G401 (cell line): ENCODE measurements around the gene ZNF236. TPM values are rescaled to one million over a fixed set of nuclear protein-coding genes. Genes with fewer than 3 reads are reported as not detected.

Experiments used
- DNase-seq: peaks from one replicate; pipeline ENCODE4 v3.0.0-alpha.2; 2015; ENCODE audit warnings: low spot score
- in situ Hi-C: cut with HindIII; loops from 2 replicates; pipeline ENCODE4 v1.10.0; 2016; ENCODE audit warnings: low sequenced_read_pairs, mixed read lengths
- total RNA-seq: library from RNA; depleted of rRNA; stranded (reverse); fragments of >200 nt; shearing (Covaris generic); gene quantifications from 2 replicates; pipeline ENCODE4 v1.2.3, GENCODE V29; 2014

Gene ZNF236
- total RNA-seq, 1 experiment from 2014 or later = 4.8 TPM

DNA sequence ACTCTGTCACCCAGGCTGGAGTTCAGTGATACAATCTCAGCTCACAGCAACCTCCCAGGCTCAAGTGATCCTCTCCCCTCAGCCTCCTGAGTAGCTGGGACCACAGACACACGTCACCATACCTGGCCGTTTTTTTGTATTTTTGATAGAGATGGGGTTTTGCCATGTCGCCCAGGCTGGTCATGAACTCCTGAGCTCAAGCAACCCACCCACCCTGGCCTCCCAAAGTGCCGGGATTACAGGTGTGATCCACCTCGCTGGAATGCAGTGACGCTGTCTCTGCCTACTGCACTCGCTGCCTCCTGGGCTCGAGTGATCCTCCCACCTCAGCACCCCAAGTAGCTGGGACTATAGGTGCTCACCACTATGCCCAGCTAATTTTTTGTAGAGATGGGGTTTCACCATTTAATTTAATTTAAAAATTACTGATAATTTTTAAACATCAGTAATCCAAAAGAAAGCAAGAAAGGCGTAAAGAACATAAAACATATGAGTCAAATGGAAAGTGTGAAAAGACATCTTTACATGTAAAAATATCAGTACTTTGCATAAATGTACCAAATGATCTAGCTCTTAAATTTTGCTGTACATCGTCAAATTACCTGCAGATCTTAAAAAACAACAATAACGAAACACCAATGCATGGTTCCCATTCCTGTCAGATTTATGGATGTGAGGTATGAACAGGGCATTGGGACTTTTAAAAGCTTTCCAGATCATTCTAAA lies 2.8 kb upstream of the ZNF236 start:
- in situ Hi-C loops = no loop called here
- no peak for DNase-seq

DNA sequence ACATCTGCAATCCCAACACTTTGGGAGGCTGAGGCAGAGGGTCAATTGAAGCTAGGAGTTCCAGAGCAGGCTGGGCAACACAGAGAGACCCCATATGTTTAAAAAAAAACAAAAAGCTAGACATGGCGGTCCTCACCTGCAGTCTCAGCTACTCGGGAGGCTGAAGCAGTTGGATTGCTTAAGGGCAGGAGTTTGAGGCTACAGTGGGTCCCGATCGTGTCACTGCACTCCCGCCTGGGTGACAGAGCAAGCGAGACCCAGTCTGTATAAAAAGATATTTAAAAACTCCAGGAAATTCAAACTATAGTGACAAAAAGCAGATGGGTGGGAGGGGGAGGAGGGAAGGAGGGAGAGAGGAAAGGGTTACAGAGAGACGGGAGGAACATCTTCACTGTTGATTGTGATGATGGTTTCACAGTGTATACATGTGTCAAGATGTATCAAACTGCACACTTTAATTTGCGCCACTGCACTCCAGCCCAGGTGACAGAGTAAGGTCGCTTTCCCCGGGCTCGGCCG lies 942 bp upstream of the ZNF236 start:
- in situ Hi-C loops = no loop called here
- no peak for DNase-seq

GRCh38 chr18:76821875-76822505 lies 367 bp upstream of the ZNF236 start:
- DNase-seq = peak; percentile 60
- in situ Hi-C loops = no loop called here

DNA sequence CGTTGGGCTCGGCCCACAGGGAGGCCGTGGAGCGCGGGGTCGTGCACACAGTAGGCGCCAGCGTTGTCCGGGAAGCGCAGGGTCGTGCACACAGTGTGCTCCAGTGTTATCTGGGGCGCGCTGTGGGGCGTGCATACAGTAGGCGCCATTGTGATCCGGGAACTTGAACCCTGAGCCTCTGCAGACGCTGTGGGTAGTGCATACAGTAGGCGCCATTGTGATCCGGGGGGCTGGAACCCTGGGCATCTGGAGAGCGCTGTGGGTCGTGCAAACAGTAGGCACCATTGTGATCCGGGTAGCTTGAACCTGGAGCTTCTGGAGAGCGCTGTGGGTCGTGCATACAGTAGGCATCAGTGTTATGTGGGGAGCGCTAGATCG lies 793 bp downstream of the ZNF236 start:
- no peak for DNase-seq
- in situ Hi-C loops = no loop called here

DNA sequence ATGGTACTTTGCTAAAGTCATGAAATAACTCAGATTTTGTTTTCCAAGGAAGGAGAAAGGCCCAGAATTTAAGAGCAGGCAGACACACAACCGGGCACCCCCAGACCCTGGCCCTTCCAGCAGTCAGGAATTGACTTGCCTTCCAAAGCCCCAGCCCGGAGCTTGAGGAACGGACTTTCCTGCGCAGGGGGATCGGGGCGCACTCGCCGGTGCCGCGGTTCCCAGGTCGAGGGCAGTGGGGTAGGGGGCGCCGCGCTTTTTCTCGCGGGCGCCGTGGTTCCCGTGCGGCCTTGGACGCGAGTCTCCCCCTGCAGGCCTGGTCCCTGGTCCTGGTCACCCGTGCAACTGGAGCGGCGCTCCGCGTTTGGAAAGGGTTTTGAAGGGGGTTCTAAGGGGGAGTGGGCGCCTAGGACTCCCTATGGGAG lies 1.2 kb downstream of the ZNF236 start:
- no peak for DNase-seq
- in situ Hi-C loops = no loop called here

GRCh38 chr18:76824145-76824676 lies 1.9 kb downstream of the ZNF236 start:
- no peak for DNase-seq
- in situ Hi-C loops = no loop called here

DNA sequence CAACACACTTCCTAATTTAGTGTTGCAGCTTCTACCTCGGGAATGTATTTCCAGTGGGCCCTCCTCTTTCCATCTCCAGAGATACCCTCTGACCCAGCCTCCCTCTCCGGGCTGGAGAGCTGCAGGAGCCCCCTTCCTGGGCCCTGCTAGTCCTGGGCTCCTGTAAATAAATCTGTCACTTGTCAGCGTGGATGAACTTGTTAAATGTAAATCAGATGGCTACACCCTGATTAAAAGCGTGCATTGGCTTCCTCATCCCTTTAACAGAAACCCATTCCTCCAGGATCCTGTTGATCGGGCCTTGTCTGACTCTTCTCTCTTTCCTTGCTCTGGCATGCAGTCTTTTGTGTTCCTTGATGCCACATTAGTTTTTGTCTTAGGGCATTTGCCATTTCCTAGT lies 2.4 kb downstream of the ZNF236 start:
- in situ Hi-C loops = no loop called here
- DNase-seq = no peak

- no peak for DNase-seq
- in situ Hi-C loops = no loop called here
Measured at GRCh38 chr18:76827205-76828200, 5.1 kb downstream of the ZNF236 start.

GRCh38 chr18:76834379-76834778 lies 12.0 kb downstream of the ZNF236 start:
- in situ Hi-C loops = no loop called here
- DNase-seq = no peak

GRCh38 chr18:76835380-76835779 lies 13.0 kb downstream of the ZNF236 start:
- in situ Hi-C loops = no loop called here
- no peak for DNase-seq

DNA sequence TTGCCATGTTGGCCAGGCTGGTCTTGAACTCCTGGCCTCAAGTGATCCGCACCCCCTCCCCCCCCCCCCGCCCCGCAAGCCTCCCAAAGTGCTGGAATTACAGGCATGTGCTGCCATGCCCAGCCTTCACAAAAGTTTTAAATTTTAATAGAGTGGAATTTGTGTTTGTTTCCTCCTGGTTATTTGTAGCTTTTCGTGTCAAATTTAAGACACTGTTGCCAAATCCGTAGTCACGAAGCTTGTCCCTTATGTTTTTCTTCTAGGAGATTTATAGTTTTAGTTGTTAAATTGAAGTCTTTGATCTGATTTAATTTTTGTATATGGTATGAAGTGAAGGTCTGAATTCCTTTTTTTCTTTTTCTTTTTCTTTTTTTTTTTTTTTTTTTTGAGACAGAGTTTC lies 14.7 kb downstream of the ZNF236 start:
- DNase-seq = no peak
- in situ Hi-C loops = no loop called here

- no peak for DNase-seq
Measured at GRCh38 chr18:76838182-76838581, 15.8 kb downstream of the ZNF236 start.

GRCh38 chr18:76839086-76839794 lies 16.9 kb downstream of the ZNF236 start:
- in situ Hi-C loops = no loop called here
- DNase-seq = no peak

More at GRCh38 chr18:76838182-76838581, 15.8 kb downstream of the ZNF236 start:
- in situ Hi-C loops = no loop called here

DNA sequence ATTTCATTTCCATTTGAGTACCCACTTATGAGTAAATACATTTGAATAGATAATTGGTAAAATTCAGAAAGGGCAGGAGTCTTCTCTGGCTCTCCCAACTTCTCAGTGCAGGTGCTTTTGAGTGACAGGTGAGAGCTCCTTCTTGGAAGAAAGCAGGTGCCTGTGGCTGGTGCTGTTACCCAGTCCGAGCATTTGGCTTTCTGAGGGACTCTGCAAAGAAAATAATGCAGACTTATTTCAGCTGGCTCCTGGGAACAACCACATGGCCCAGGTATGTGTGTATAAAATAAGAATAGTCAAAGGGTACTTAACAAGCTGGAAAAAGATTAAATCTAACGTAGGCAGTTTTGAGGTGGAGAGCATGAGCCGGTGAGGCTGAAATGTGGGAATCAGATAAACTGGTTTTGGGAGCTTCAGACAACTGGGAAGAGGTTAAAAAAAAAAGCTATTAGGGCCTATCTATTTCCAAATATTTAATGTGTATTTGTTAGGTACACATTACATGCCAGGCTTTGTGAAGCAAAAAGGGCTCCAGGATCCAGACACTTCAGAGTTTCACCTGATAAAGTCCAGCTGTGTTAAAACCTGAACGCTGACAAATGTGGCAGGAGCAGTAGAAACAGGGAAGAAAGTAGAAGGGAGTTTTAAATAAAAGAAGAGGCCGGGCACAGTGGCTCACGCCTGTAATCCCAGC lies 20.6 kb downstream of the ZNF236 start:
- in situ Hi-C loops = no loop called here
- DNase-seq = no peak

DNA sequence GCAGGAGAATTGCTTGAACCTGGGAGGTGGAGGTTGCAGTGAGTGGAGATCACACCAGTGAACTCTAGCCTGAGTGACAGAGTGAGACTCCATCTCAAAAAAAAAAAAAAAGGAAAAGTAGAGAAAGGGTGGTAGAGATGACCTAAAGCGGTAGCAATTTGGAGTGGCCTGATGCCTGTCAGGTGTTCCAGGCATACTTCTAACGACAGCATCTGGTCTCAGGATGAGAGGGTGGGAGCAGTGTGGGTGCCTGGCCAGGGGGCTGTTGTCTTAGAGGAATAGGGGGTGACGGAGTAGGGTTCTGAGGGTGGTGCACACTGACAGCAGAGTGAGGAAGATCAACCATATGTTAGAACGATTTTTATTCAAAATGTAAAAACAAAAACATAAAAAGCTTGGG lies 21.8 kb downstream of the ZNF236 start:
- in situ Hi-C loops = no loop called here

DNA sequence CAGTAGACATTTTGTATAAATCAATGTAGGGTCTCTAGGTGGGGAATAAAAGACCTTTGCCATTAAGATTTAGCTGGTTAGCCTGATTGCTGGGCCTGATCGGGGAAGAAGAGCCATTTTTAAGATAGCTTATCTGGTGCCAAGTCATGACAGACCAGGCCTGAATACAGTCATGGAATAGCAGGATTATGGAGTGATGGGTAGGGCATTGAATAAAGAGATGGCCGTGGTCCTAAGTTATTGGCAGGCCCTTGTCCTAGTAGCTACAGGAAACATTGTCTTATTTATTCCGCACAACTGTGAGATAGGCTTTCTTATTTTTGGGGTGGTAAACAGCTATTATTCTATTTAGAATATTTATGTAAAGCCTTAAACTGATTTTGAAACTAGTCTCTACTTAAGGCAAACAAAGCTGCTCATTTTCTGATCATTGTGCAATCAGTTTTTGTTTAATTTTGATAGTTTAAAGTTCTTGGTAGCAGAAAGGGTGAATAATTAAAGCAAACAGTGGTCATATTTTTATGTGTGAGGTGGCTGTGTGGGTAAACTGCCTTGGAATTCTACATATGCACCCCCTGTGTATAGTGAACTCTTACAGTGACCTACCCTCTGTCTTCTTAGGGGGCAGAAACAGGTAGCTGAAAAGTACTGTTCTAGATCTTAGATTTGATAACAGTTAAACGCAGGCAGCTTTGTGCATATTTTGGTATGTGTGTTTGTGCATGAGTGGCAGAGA lies 22.6 kb downstream of the ZNF236 start:
- in situ Hi-C loops = no loop called here
- DNase-seq = no peak

More for the DNA sequence above, 21.8 kb downstream of the ZNF236 start:
- DNase-seq = no peak

DNA sequence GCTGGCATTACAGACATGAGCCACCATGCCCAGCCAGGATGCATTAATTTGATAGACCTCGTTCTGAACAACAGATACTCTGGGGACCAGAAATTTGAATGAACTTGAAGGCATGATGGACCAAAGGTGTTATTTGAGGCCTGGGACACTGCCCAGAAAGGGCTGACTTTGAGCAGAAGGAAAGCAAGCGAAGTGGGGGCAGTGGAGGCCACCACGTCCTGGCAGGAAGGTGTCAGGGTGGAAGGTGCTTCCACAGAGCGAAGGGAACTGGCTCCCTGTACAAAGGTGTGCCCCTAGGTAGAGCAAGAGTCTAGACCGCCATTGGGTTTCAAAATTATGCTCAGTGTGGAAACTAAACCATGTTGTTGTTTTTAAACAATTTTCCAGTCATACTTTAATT lies 23.9 kb downstream of the ZNF236 start:
- no peak for DNase-seq
- in situ Hi-C loops = no loop called here

- DNase-seq = no peak
- in situ Hi-C loops = no loop called here
Measured at GRCh38 chr18:76847916-76848315, 25.6 kb downstream of the ZNF236 start.
